ENCODE results near the gene EDC3. TPM values are rescaled to one million over a fixed set of nuclear protein-coding genes. Genes with fewer than 3 reads are reported as not detected.
"Not testable (repeated sequence)": the region's sequence is repeated elsewhere in the genome, so short reads cannot be mapped to it uniquely, and the experiment has no call there.

The EDC3 gene
- polyA plus RNA-seq, 1 of the 3 experiments (the other 2 are of a cell fraction): 34.9 TPM

DNA sequence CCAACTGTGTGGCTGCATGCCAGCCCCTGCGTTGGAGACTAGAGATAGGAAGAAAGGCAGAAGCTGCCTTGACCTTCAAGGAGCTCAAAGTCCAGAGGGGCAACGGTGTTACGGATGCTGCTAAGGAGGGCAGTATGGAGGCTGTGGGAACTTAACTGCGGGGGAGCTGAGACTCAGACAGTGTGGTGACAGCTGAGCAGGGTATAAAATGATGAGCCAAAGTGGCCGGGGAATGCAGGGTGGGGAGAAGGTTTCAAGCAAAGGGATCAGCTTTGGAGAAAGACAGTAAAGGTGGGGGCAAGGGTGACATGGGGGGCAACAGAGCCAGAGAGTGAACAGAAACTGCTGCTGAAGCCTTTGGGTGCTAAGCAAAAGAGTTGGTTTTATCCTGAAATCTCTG lies 46.6 kb upstream of the EDC3 start:
- POLR2A ChIA-PET: no interaction called here
- no peaks in the 10 kb centered on the region for H3K4me1 ChIP-seq (ENCODE audit: control insufficient read depth in 1 of 2, insufficient read depth in 2 of 2, low read depth in 1 of 2, low read length in 1 of 2)
- H3K4me3 ChIP-seq (ENCODE audit: low read depth in 2 of 2, low read length in 1 of 2): no peak overlapping the region
- 34% methylated on average over 5 of the region's 5 CpGs for WGBS (ENCODE audit: low lambda C conversion rate)
- H3K27me3 ChIP-seq (ENCODE audit: insufficient read depth): peaks cover 10% of the 10 kb centered on the region; the same call in 1 of the 2 replicates
- no peaks in the 10 kb centered on the region for H3F3A ChIP-seq (replicated peaks; ENCODE audit: insufficient read depth)
- CTCF ChIA-PET: interaction anchor here (0.8 to 5.9 kb wide), 3 partner anchors 27 to 159 kb away, joined by 3 to 36 read pairs (median 6); no protein-coding TSS in a partner anchor
- no peaks in the 10 kb centered on the region for H3K79me2 ChIP-seq (ENCODE audit: insufficient read depth)
- peaks cover 3% of the 10 kb centered on the region; the same call in 1 of the 2 replicates for H3K9me3 ChIP-seq
- H2AFZ ChIP-seq (ENCODE audit: low read depth): no peak overlapping the region
- TF ChIP-seq RXRA (IDR thresholded peaks at IDR 0.05; ENCODE audit: borderline replicate concordance, low read depth) (no peak), FOXJ3 (CRISPR knock-in tag; IDR thresholded peaks at IDR 0.05) (no peak), MXI1 (IDR thresholded peaks at IDR 0.05; ENCODE audit: low read depth, low read length) (no peak), RCOR1 (IDR thresholded peaks at IDR 0.05; ENCODE audit: low read length) (no peak), TCF12 (IDR thresholded peaks at IDR 0.05) (no peak), TAF1 (IDR thresholded peaks at IDR 0.05; ENCODE audit: borderline replicate concordance, low read depth, low read length) (no peak), GABPA (IDR thresholded peaks at IDR 0.05; ENCODE audit: low read depth) (no peak), RFX5 (IDR thresholded peaks at IDR 0.05; ENCODE audit: low read length) (no peak), RAD21 (IDR thresholded peaks at IDR 0.05; ENCODE audit: low read length) (no peak), CHD2 (IDR thresholded peaks at IDR 0.05; ENCODE audit: low read length, partially characterized antibody) (no peak), TEAD4 (IDR thresholded peaks at IDR 0.05; ENCODE audit: borderline replicate concordance, insufficient read depth) (no peak), NFIC (IDR thresholded peaks at IDR 0.05; ENCODE audit: borderline replicate concordance) (no peak), FOXM1 (IDR thresholded peaks at IDR 0.05; ENCODE audit: low read depth) (no peak)
- TF ChIP-seq, protein P1, sequence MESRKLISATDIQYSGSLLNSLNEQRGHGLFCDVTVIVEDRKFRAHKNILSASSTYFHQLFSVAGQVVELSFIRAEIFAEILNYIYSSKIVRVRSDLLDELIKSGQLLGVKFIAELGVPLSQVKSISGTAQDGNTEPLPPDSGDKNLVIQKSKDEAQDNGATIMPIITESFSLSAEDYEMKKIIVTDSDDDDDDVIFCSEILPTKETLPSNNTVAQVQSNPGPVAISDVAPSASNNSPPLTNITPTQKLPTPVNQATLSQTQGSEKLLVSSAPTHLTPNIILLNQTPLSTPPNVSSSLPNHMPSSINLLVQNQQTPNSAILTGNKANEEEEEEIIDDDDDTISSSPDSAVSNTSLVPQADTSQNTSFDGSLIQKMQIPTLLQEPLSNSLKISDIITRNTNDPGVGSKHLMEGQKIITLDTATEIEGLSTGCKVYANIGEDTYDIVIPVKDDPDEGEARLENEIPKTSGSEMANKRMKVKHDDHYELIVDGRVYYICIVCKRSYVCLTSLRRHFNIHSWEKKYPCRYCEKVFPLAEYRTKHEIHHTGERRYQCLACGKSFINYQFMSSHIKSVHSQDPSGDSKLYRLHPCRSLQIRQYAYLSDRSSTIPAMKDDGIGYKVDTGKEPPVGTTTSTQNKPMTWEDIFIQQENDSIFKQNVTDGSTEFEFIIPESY (IDR thresholded peaks at IDR 0.05; ENCODE audit: borderline replicate concordance, low read depth): no peak
- TF ChIP-seq, protein P2, sequence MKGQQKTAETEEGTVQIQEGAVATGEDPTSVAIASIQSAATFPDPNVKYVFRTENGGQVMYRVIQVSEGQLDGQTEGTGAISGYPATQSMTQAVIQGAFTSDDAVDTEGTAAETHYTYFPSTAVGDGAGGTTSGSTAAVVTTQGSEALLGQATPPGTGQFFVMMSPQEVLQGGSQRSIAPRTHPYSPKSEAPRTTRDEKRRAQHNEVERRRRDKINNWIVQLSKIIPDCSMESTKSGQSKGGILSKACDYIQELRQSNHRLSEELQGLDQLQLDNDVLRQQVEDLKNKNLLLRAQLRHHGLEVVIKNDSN (IDR thresholded peaks at IDR 0.05; ENCODE audit: borderline replicate concordance, low read depth): no peak
- TF ChIP-seq, protein P3, sequence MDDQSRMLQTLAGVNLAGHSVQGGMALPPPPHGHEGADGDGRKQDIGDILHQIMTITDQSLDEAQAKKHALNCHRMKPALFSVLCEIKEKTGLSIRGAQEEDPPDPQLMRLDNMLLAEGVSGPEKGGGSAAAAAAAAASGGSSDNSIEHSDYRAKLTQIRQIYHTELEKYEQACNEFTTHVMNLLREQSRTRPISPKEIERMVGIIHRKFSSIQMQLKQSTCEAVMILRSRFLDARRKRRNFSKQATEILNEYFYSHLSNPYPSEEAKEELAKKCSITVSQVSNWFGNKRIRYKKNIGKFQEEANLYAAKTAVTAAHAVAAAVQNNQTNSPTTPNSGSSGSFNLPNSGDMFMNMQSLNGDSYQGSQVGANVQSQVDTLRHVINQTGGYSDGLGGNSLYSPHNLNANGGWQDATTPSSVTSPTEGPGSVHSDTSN (IDR thresholded peaks at IDR 0.05): no peak
- no peak overlapping the region for H3K4me2 ChIP-seq
- no peak overlapping the region for H3K9ac ChIP-seq
- H4K20me1 ChIP-seq (ENCODE audit: insufficient read depth): no peaks in the 10 kb centered on the region
- no peak for DNase-seq
- no peaks in the 10 kb centered on the region for H3K36me3 ChIP-seq (replicated peaks in 1 of 2; ENCODE audit: control insufficient read depth in 1 of 2, insufficient read depth in 2 of 2, low read length in 1 of 2)
- H3K27ac ChIP-seq (ENCODE audit: low read depth in 2 of 2, low read length in 1 of 2): no peak overlapping the region
- H3K9me2 ChIP-seq: no peaks in the 10 kb centered on the region

DNA sequence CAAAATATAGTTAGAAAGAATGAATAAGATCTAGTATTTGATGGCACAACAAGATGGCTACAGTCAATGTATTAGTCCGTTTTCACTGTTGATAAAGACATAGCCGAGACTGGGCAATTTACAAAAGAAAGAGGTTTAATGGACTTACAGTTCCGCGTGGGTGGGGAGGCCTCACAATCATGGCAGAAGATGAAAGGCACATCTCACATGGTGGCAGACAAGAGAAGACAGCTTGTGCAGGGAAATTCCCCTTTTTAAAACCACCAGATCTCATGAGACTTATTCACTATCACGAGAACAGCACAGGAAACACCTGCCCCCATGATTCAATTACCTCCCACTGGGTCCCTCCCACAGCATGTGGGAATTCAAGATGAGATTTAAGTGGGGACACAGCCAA lies 42.4 kb upstream of the EDC3 start:
- H4K20me1 ChIP-seq (ENCODE audit: insufficient read depth); H3K4me1 ChIP-seq (ENCODE audit: control insufficient read depth in 1 of 2, insufficient read depth in 2 of 2, low read depth in 1 of 2, low read length in 1 of 2); POLR2A ChIA-PET; H3K9me2 ChIP-seq; H3K79me2 ChIP-seq (ENCODE audit: insufficient read depth); H3F3A ChIP-seq (replicated peaks; ENCODE audit: insufficient read depth); H2AFZ ChIP-seq (ENCODE audit: low read depth); H3K36me3 ChIP-seq (replicated peaks in 1 of 2; ENCODE audit: control insufficient read depth in 1 of 2, insufficient read depth in 2 of 2, low read length in 1 of 2); H3K27ac ChIP-seq (ENCODE audit: low read depth in 2 of 2, low read length in 1 of 2); H3K4me3 ChIP-seq (ENCODE audit: low read depth in 2 of 2, low read length in 1 of 2); H3K9ac ChIP-seq; H3K4me2 ChIP-seq; H3K9me3 ChIP-seq; DNase-seq: not testable (repeated sequence)
- WGBS (ENCODE audit: low lambda C conversion rate): 25% methylated on average over 5 of the region's 5 CpGs
- H3K27me3 ChIP-seq (ENCODE audit: insufficient read depth): peaks cover 32% of the 10 kb centered on the region
- CTCF ChIA-PET: interaction anchor here (1.9 kb wide), 1 partner anchor 106 kb away, joined by 5 read pairs; no protein-coding TSS in a partner anchor
